ENCODE results near the gene CROCC2.

Gene CROCC2

DNA sequence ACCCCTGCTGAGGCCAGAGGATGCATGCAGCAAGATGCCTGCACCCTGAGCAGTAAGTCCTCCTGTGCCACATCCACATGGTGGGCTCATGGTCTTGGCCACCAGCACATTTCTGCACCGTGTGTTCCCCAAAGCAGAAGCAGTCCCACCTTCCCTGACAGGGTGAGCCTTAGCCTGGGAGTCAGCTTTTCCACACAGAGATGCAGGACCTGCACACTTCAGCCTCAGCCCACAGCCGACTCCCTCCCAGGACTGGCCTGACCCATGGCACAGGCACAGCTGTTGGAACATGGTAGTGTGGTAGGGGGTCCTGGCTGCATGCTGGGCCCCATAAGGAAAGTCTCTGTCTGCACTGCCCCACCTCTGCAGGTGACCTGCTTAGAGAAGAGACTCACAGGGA lies 97.2 kb downstream of the CROCC2 start:
- no peak overlapping the region for H3K4me3 ChIP-seq (ENCODE audit: low read depth, low read length)
- no peak for DNase-seq (ENCODE audit: low read depth)
- TF ChIP-seq, protein P1, sequence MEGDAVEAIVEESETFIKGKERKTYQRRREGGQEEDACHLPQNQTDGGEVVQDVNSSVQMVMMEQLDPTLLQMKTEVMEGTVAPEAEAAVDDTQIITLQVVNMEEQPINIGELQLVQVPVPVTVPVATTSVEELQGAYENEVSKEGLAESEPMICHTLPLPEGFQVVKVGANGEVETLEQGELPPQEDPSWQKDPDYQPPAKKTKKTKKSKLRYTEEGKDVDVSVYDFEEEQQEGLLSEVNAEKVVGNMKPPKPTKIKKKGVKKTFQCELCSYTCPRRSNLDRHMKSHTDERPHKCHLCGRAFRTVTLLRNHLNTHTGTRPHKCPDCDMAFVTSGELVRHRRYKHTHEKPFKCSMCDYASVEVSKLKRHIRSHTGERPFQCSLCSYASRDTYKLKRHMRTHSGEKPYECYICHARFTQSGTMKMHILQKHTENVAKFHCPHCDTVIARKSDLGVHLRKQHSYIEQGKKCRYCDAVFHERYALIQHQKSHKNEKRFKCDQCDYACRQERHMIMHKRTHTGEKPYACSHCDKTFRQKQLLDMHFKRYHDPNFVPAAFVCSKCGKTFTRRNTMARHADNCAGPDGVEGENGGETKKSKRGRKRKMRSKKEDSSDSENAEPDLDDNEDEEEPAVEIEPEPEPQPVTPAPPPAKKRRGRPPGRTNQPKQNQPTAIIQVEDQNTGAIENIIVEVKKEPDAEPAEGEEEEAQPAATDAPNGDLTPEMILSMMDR (IDR thresholded peaks at IDR 0.05; ENCODE audit: low read depth, low read length, missing control alignments) = no peak

DNA sequence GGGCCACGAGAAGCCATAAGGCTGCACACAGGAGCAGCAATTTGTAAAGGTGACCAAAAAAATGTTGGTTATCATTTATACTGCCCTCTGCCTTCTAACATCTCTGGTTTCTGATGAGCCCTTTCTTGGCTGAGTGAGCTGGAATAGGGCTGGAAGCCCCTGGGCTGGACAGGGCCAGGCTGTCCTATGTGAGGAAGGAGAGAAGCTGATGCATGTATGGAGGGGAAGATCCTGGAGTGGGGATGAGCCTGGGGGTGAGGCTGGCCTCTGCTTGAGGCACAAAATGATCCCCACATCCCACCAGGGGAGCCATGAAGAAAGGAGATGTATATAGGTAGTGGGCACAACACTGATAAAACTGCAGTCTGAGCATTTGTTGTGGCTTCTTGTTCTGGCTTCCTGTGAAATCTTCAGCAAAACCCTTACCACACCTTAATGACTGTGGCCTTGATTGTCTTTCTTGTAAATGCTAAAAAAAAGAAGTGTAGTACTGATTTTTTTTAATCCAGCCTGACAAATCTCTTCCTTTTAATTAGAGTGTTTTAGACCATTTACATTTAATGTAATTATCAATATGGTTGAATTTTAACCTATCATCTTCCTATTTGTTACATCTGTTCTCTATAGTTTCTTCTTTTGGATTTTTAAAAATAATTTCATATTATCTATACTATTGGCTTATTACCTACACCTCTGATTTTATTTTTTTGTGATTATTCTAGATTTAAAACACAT lies 97.9 kb downstream of the CROCC2 start:
- no peak overlapping the region for H3K4me3 ChIP-seq (ENCODE audit: low read depth, low read length)
- DNase-seq (ENCODE audit: low read depth) = no peak
- TF ChIP-seq, protein P1 (IDR thresholded peaks at IDR 0.05; ENCODE audit: low read depth, low read length, missing control alignments) = no peak

DNA sequence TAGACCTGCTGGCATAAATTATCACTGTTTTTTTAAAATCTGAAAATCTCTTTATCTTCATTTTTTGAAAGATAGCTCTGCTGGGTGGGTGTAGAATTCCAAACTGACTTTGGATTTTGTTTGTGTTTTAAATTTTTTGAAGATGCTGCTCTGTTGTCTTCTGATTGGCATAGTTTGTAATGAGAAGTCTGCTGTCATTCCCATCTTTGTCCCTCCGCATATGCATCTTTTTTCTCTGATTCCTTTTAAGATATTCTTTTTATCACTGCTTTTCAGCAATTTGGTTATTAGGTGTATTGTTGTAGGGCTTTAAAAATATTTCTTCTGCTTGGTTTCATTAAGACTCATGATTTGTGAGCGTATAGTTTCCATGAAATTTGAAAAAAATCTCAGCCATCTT lies 99.4 kb downstream of the CROCC2 start:
- TF ChIP-seq, protein P1 (IDR thresholded peaks at IDR 0.05; ENCODE audit: low read depth, low read length, missing control alignments) = no peak
- no peak overlapping the region for H3K4me3 ChIP-seq (ENCODE audit: low read depth, low read length)
- no peak for DNase-seq (ENCODE audit: low read depth)

DNA sequence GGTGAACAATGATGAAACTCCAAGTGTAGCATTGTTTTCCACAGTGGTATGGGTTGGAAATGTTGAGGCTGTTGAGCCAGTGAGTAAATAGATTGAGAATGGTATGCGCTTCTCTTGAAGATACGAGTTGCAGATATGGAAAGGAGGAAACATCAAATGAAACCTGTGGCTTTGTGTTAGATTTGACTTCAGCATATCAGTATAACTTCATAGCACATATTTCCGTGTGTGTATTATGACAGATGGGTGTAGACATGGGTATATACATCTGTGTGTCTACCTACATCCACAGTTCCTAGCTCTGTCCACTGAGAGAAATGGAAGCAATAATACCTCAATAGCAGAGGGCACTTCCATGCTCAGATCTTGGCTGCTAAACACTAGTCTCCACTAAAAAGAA lies 100.3 kb downstream of the CROCC2 start:
- no peak for DNase-seq (ENCODE audit: low read depth)
- TF ChIP-seq, protein P1 (IDR thresholded peaks at IDR 0.05; ENCODE audit: low read depth, low read length, missing control alignments) = no peak
- H3K4me3 ChIP-seq (ENCODE audit: low read depth, low read length) = no peak overlapping the region

DNA sequence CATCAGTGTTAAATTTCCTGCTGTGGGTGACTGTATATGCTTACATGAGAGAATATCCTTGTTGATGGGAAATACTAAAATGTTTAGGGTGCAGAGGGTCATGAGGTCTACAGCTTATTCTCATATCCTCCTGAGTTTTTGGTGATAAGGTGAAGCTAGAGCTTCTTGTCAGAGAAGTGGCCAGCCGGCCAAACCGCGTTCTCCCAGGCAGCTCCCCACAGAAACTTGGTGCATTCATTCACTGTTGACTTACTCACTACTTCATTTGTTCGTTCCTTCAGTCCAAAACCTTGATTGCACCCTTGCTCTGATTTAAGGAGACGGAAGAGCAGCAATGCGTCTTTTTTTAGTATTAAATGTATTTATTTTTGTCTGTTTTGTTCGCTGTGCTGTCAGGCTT lies 101.0 kb downstream of the CROCC2 start:
- TF ChIP-seq, protein P1 (IDR thresholded peaks at IDR 0.05; ENCODE audit: low read depth, low read length, missing control alignments) = no peak
- no peak overlapping the region for H3K4me3 ChIP-seq (ENCODE audit: low read depth, low read length)
- DNase-seq (ENCODE audit: low read depth) = no peak

DNA sequence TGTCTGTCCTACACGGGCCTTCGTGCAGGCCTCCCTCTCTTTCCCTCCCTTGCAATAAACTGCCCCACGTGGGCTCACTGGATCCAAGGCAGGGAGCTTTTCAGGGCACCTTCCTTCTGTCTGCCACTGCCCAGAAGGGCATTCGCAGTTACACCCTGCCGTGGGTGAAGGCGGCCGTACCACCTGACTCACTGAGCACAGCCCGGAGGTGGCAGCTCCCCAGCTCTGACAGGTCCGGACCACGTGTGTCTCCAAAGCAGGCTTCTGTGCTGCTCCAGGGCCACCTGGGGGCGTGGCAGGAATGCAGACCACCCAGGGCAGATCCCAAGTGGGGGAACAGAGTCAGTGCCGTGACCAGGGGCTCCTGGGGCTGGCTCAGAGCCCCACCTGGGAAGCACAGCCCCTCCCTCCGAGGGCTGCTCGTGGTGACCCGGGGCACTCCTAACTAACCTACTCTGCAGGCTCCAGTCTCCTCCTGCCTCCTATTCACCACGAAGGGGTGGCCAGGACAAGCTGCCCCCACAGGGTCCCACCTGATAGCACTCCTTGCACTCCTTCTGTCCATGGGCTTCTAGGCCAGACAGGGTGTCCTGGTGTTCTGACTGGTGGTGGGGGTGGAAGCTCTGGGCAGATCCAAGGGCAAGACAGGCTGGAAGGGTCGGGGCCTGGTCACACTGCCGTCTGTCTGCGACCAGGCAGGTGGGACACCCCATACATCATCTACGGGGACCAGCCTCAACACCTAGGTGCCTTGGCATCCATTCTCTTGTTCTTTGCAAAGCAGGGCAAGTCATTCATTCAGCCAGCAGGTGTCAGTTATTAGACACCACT lies 102.0 kb downstream of the CROCC2 start:
- DNase-seq (ENCODE audit: low read depth) = no peak
- TF ChIP-seq, protein P1 (IDR thresholded peaks at IDR 0.05; ENCODE audit: low read depth, low read length, missing control alignments) = no peak
- H3K4me3 ChIP-seq (ENCODE audit: low read depth, low read length) = no peak overlapping the region
